ENCODE data around the gene SHKBP1. TPM values are rescaled to one million over a fixed set of nuclear protein-coding genes. Genes with fewer than 3 reads are reported as not detected.

SHKBP1 gene
- total RNA-seq, 1 experiment from 2014 or later: 92.9 TPM

DNA sequence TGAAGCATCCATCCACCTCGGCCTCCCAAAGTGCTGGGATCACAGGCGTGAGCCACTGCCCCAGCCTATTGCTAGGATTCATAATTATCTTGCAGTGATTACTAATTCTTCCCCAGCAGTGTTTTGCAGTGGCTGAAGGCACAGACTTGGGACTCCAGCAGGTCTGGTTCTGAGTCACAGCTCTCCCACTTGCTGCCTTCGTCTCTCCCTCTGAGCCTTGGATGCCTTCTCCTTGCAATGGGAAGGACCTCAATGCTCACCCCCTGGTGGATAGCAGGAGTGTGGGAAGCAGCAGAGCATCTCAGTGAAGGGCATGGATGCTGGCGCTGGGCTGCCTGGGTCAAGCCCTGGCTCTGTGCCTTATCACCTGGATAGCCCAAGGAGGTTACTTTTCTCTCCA, 37.6 kb upstream of the SHKBP1 start:
- no peak overlapping the region for H2AFZ ChIP-seq (ENCODE audit: low read length)
- H3K27me3 Mint-ChIP-seq (ENCODE audit: low read depth): peaks cover 21% of the 10 kb centered on the region
- H3K27ac ChIP-seq (ENCODE audit: insufficient read length, low read depth, low read length): no peak overlapping the region
- H2BK12ac ChIP-seq (ENCODE audit: insufficient read length, low read depth, low read length): no peak overlapping the region
- no CpG with 5 or more reads among the region's 4 CpGs for WGBS (ENCODE audit: extremely low coverage, insufficient read length, low lambda C conversion rate)
- H3K23me2 ChIP-seq (ENCODE audit: insufficient read length, low read depth, low read length, poor library complexity, severe bottlenecking): no peaks in the 10 kb centered on the region
- H3K23ac ChIP-seq (ENCODE audit: insufficient read length, low read depth, low read length): no peak overlapping the region
- no peak for DNase-seq
- H3K9me3 ChIP-seq (ENCODE audit: control insufficient read depth, low read depth, low read length): no peaks in the 10 kb centered on the region
- H3K4ac ChIP-seq (ENCODE audit: low read depth, low read length): no peak overlapping the region
- H2BK5ac ChIP-seq (ENCODE audit: insufficient read length, low read length): no peak overlapping the region
- no peak overlapping the region for H3K56ac ChIP-seq (ENCODE audit: insufficient read length, low read depth, low read length)
- no peak overlapping the region for H3K18ac ChIP-seq (ENCODE audit: insufficient read length, low read depth, low read length)
- H3K4me1 Mint-ChIP-seq: no peaks in the 10 kb centered on the region
- H3K27ac Mint-ChIP-seq: no peak overlapping the region; a peak in 1 of 7 replicates
- no peak overlapping the region for H2BK20ac ChIP-seq (ENCODE audit: low read depth, low read length, poor library complexity, severe bottlenecking)
- H3T11ph ChIP-seq (ENCODE audit: low read length): no peak overlapping the region
- no peak overlapping the region for H4K91ac ChIP-seq (ENCODE audit: insufficient read length, low read depth, low read length)
- TF ChIP-seq, protein P1, sequence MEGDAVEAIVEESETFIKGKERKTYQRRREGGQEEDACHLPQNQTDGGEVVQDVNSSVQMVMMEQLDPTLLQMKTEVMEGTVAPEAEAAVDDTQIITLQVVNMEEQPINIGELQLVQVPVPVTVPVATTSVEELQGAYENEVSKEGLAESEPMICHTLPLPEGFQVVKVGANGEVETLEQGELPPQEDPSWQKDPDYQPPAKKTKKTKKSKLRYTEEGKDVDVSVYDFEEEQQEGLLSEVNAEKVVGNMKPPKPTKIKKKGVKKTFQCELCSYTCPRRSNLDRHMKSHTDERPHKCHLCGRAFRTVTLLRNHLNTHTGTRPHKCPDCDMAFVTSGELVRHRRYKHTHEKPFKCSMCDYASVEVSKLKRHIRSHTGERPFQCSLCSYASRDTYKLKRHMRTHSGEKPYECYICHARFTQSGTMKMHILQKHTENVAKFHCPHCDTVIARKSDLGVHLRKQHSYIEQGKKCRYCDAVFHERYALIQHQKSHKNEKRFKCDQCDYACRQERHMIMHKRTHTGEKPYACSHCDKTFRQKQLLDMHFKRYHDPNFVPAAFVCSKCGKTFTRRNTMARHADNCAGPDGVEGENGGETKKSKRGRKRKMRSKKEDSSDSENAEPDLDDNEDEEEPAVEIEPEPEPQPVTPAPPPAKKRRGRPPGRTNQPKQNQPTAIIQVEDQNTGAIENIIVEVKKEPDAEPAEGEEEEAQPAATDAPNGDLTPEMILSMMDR (conservative IDR thresholded peaks at IDR 0.05): peak; percentile 24; the same call in 1 of the 3 replicates
- H3K14ac ChIP-seq (ENCODE audit: insufficient read depth, low read length): no peak overlapping the region; the same call in 1 of the 2 replicates
- no peaks in the 10 kb centered on the region for H3K27me3 ChIP-seq (ENCODE audit: insufficient read depth, low read length)
- H2AK5ac ChIP-seq (ENCODE audit: insufficient read length, low read length): no peak overlapping the region
- H4K8ac ChIP-seq (replicated peaks; ENCODE audit: insufficient read length, low read depth, low read length): no peak overlapping the region
- H3K9ac ChIP-seq (ENCODE audit: extremely low read depth, insufficient read length, low read length): no peak overlapping the region
- H3K36me3 Mint-ChIP-seq (ENCODE audit: insufficient read depth in 1 of 3, low read depth in 3 of 3): no peaks in the 10 kb centered on the region
- H3K4me2 ChIP-seq (ENCODE audit: insufficient read depth, insufficient read length, low read length): no peak overlapping the region
- H2BK15ac ChIP-seq (ENCODE audit: low read depth, low read length): 0 out of 2 replicates have a peak overlapping the region, but pooled peaks have one; percentile 52
- H3K79me1 ChIP-seq (ENCODE audit: insufficient read depth, low read depth, low read length, poor library complexity, severe bottlenecking): no peaks in the 10 kb centered on the region
- no peak overlapping the region for H2BK120ac ChIP-seq (ENCODE audit: low read depth, low read length, poor library complexity, severe bottlenecking)
- H4K5ac ChIP-seq (ENCODE audit: insufficient read length, low read depth, low read length): no peak overlapping the region
- H4K20me1 ChIP-seq (ENCODE audit: control insufficient read depth, insufficient read depth, insufficient read length): no peaks in the 10 kb centered on the region
- no peaks in the 10 kb centered on the region for H3K79me2 ChIP-seq (ENCODE audit: insufficient read depth, low read length)
- H3K4me3 Mint-ChIP-seq: no peak overlapping the region
- H3K9me3 Mint-ChIP-seq: peaks cover 2 to 4% of the 10 kb centered on the region in 2 experiments; a peak in 2 of 5 replicates
- no peaks in the 10 kb centered on the region for H3K4me1 ChIP-seq (ENCODE audit: insufficient read depth, low read length)
